GM12878 (cell line): ENCODE data around the gene RETSAT. TPM values are rescaled to one million over a fixed set of nuclear protein-coding genes. Genes with fewer than 3 reads are reported as not detected.
"Not testable (repeated sequence)": the region's sequence is repeated elsewhere in the genome, so short reads cannot be mapped to it uniquely, and the experiment has no call there.

Experiments used
- ATAC-seq: fragments of 200-7000 bp; cut with Tn5 transposase; 3 replicates; pipeline ENCODE4 v1.9.1; 2020; ENCODE audit warnings: mild to moderate bottlenecking, moderate library complexity
- BruUV-seq: library from RNA; stranded (reverse); fragments of 400-500 nt; replicated peaks from 2 replicates; lab custom pipeline; 2021; lab: Mats Ljungman, UMichigan
- CTCF ChIA-PET: fragments of 300-600 bp; sonication (Branson Sonifier 250); formaldehyde crosslinking; extraction: SDS; loops from one replicate; lab custom pipeline; 2021; ENCODE audit warnings: inconsistent platforms; lab: Yijun Ruan, JAX
- POLR2A ChIA-PET: fragments of 350-600 bp; formaldehyde crosslinking; extraction: SDS; loops from one replicate; lab custom pipeline; 2021; ENCODE audit warnings: inconsistent platforms; lab: Charles Lee
- RAD21 ChIA-PET: fragments of 300-600 bp; sonication (Branson Sonifier 250); formaldehyde crosslinking; loops from one replicate; lab custom pipeline; 2023; ENCODE audit warnings: antibody characterized with exemption; ENCODE audit not compliant: unreplicated experiment; lab: Charles Lee
- SMC1A ChIA-PET: fragments of 300-600 bp; sonication (Branson Sonifier 250); formaldehyde crosslinking; loops from one replicate; lab custom pipeline; 2023; ENCODE audit not compliant: unreplicated experiment, uncharacterized antibody; lab: Charles Lee
- DNase-seq: peaks from one replicate; pipeline ENCODE4 v3.0.0-alpha.2; 2011; ENCODE audit warnings: low read depth, low spot score
- FAIRE-seq: peaks from 3 replicates; lab custom pipeline; 2011; peaks lifted over from hg19 to GRCh38; lab: Jason Lieb, UNC
- H2AFZ ChIP-seq: 2 replicates; pipeline ENCODE4 v1.6.0; 2011; ENCODE audit warnings: low read depth, low read length, control low read depth; ENCODE audit not compliant: control insufficient read depth
- H3K27ac ChIP-seq: 2 replicates; pipeline ENCODE4 v1.5.1; 2011; ENCODE audit warnings: control low read depth; ENCODE audit not compliant: control insufficient read depth, insufficient read depth
- H3K27me3 ChIP-seq, 2 experiments: replicated peaks in 1 of 2; 2 replicates each; pipeline versions ENCODE4 v1.6.0 to v1.6.1; 2011; ENCODE audit warnings: low read length in 1 of 2; ENCODE audit not compliant: control insufficient read depth in 2 of 2, insufficient read depth in 2 of 2
- H3K36me3 ChIP-seq, 2 experiments: 2 replicates each; pipeline ENCODE4 v1.5.1; 2011; ENCODE audit warnings: low read length in 1 of 2; ENCODE audit not compliant: control insufficient read depth in 2 of 2, insufficient read depth in 2 of 2
- H3K4me1 ChIP-seq: 2 replicates; pipeline ENCODE4 v1.6.1; 2011; ENCODE audit warnings: mild to moderate bottlenecking, low read length, moderate library complexity, mixed read lengths; ENCODE audit not compliant: control insufficient read depth, insufficient read depth
- H3K4me2 ChIP-seq: 2 replicates; pipeline ENCODE4 v1.6.0; 2011; ENCODE audit warnings: control low read depth; ENCODE audit not compliant: control insufficient read depth, insufficient read depth
- H3K4me3 ChIP-seq: fragments of 200-600 bp; sonication (generic); 2 replicates; pipeline ENCODE4 v1.5.1; 2016
- H3K79me2 ChIP-seq: 2 replicates; pipeline ENCODE4 v1.6.0; 2011; ENCODE audit warnings: low read length; ENCODE audit not compliant: control insufficient read depth, insufficient read depth
- H3K9ac ChIP-seq: 2 replicates; pipeline ENCODE4 v1.8.0; 2011; ENCODE audit warnings: low read length, control low read depth, mixed read lengths; ENCODE audit not compliant: control insufficient read depth, insufficient read depth
- H3K9me3 ChIP-seq: replicated peaks from 3 replicates; pipeline ENCODE4 v1.5.1; 2011; ENCODE audit warnings: mild to moderate bottlenecking, low read length; ENCODE audit not compliant: control insufficient read depth, insufficient read depth
- H4K20me1 ChIP-seq: 2 replicates; pipeline ENCODE4 v1.6.0; 2011; ENCODE audit not compliant: control insufficient read depth, insufficient read depth
- CREB1 ChIP-seq: IDR thresholded peaks from 2 replicates; pipeline ENCODE4 v1.6.1; 2012; ENCODE audit warnings: low read depth, mild to moderate bottlenecking, inconsistent platforms
- ESRRA ChIP-seq: IDR thresholded peaks from 2 replicates; pipeline ENCODE4 v1.6.1; 2012; ENCODE audit warnings: mild to moderate bottlenecking, low read length, improper control_type of control experiment
- FOXM1 ChIP-seq: IDR thresholded peaks from 2 replicates; pipeline ENCODE4 v1.6.1; 2012; ENCODE audit warnings: low read depth, mild to moderate bottlenecking, inconsistent platforms, low read length, moderate library complexity
- NFIC ChIP-seq: IDR thresholded peaks from 2 replicates; pipeline ENCODE4 v1.6.1; 2012; ENCODE audit warnings: low read depth, mild to moderate bottlenecking, inconsistent platforms, low read length, moderate library complexity
- WRNIP1 ChIP-seq: IDR thresholded peaks from 2 replicates; pipeline ENCODE4 v1.6.1; 2011; ENCODE audit warnings: low read depth, low read length, improper control_type of control experiment, borderline replicate concordance
- WGBS: methylation state at CpG from one replicate; pipeline ENCODE4 v1.1.6; 2016; ENCODE audit warnings: low lambda C conversion rate; ENCODE audit not compliant: insufficient replicate concordance, insufficient coverage; ENCODE audit errors: missing lambda C conversion rate; 5-methylcytosine and 5-hydroxymethylcytosine counted together
- in situ Hi-C: fragments of 300-500 bp; cut with MboI; formaldehyde crosslinking; loops from 9 replicates; pipeline ENCODE4 v1.14.3; 2018; ENCODE audit warnings: mixed read lengths
- intact Hi-C: fragments of 100-400 bp; cut with micrococcal nuclease; formaldehyde crosslinking; loops from one replicate; pipeline ENCODE4 v1.14.2; 2022; ENCODE audit not compliant: unreplicated experiment
- polyA plus RNA-seq, 11 experiments: library from polyadenylated mRNA; depleted of rRNA in 4 of 11; unstranded in 6 of 11; stranded (reverse) in 5 of 11; fragments of >200 nt; fragmentation: Nextera tagmentation in 4 of 11; fragmentation: Illumina TruSeq in 1 of 11; extraction: Ambion mirVana in 4 of 11; extraction: Trizol in 1 of 11; gene quantifications; 1 replicate in 1 of 11; 2 replicates in 10 of 11; pipeline versions ENCODE4 v1.2.1 to v1.2.3, GENCODE V29; 2011 to 2016; ENCODE audit warnings: inconsistent platforms in 2 of 11, missing spikeins in 2 of 11, low read depth in 1 of 11
- total RNA-seq, 4 experiments: library from RNA; depleted of rRNA in 3 of 4; stranded (reverse); fragments of >200 nt in 3 of 4; fragmentation: Illumina TruSeq in 1 of 4; extraction: Trizol in 1 of 4; gene quantifications; 2 replicates each; pipeline versions ENCODE4 v1.2.1 to v1.2.3, GENCODE V29; 2013 to 2021
- TF ChIP-seq, protein P1 (sequence below): fragments of 450-650 bp; IDR thresholded peaks from 2 replicates; pipeline ENCODE4 v1.6.1; 2017; ENCODE audit warnings: mild to moderate bottlenecking, moderate library complexity

RETSAT gene
- total and polyA plus RNA-seq, 10 of the 15 experiments (the other 5 are each of a cell fraction or from before 2014, with no cell fraction given): 3.3 to 28.8 (median 22.0) TPM

DNA sequence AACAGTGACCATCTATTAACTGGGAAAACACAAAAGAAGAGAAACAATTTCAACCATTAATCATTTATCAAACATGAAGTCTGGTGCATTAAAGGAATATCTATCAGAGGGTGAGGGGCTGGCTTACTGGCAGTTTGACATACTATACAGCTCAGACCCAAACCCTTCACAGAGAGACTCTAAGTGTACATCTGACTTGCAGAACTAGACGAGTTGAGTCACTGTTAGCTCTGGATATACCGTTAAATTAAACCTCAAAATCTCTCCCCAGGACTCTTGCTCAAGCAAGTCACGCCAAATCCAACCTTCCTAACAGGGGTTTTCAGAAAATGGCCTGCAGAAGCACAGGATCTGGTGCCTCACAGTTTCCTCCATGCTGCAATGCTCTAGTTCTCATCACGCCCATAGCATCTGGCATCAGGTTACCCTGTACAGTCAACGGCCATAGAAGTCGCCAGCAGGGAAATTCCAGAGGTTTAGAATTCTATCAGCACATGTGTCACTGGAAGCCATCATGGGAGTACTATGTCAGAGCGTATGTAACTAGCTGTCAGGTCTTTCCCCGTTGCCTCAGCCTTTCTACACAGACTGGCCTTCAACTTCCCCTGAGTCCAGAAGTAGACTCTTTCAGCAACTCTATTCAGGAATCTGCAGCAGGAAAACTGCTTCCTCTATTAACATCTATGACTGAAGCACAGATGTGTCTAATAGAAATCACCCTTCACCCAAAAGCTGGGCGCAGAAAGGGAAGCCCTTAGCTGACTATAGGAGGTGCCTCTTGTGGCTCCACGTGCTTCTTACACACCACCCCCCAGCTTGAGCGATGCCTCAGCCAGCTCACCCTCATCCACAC, 35.9 kb downstream of the RETSAT start (continued):
- TF ChIP-seq CREB1 (peak; percentile 47; the same call in 1 of the 2 replicates), NFIC (no peak), WRNIP1 (no peak)

DNA sequence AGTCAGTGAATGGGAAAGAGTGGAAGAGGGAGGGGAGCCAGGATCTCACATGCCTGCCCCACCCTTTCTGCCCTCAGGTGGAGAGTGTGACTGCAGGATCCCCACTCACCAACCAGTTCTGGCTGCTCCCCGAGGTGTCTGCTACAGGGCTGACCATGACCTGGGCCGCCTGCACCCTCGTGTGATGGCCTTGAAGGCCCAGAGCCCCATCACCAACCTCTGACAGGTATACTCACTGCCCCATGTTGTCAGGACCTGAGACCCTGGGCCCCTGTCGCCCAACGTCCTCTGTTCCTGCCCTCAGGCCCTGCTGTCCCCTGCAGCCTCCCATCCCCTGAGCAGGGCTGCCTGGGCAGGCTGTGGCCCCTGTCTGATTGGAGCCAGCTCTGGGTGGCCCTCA, 38.4 kb downstream of the RETSAT start:
- ATAC-seq, H3K27ac ChIP-seq, CTCF ChIA-PET, DNase-seq, BruUV-seq, H3K9me3 ChIP-seq, SMC1A ChIA-PET, POLR2A ChIA-PET, in situ Hi-C loops, H4K20me1 ChIP-seq, H3K9ac ChIP-seq, FAIRE-seq, H3K27me3 ChIP-seq, H3K4me2 ChIP-seq, RAD21 ChIA-PET, H3K4me3 ChIP-seq, H2AFZ ChIP-seq, H3K4me1 ChIP-seq: not testable (repeated sequence)
- H3K36me3 ChIP-seq: peaks cover 7 to 18% of the 10 kb centered on the region in 2 experiments; a peak in 3 of 4 replicates
- 50% methylated on average over 2 of the region's 5 CpGs for WGBS
- intact Hi-C loops: loop anchor here (1.0 kb wide), 1 partner anchor 27 kb away; no protein-coding TSS in a partner anchor
- H3K79me2 ChIP-seq: peaks cover 17% of the 10 kb centered on the region

DNA sequence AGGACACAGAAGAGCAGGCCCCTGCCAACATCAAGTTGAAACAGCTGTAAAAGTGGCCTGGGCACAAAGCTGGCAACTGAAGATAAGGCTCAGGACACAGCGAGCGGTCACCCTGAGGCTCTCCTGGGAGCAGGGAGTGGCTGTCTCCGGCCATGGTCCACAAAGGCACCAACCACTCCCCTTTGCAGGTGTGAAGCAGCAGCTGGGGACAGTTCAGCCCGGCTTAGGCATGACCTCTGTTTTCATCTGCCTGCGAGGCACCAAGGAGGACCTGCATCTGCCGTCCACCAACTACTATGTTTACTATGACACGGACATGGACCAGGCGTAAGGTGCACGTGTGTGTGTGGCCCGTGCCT, 39.5 kb downstream of the RETSAT start:
- ChIA-PET SMC1A (no interaction called here), POLR2A (no interaction called here), CTCF (interaction anchor here (0.6 to 0.7 kb wide), 2 partner anchors 15 to 644 kb away, joined by 3 to 4 read pairs; no protein-coding TSS in a partner anchor), RAD21 (no interaction called here)
- peaks cover 4% of the 10 kb centered on the region; the same call in 1 of the 2 replicates for H4K20me1 ChIP-seq
- H2AFZ ChIP-seq: no peak overlapping the region
- in situ Hi-C loops: no loop called here
- no peak overlapping the region for H3K9ac ChIP-seq
- H3K9me3 ChIP-seq: no peaks in the 10 kb centered on the region
- peaks cover 3 to 17% of the 10 kb centered on the region in 2 experiments; a peak in 3 of 4 replicates for H3K36me3 ChIP-seq
- H3K4me1 ChIP-seq: peaks cover 9% of the 10 kb centered on the region
- no TSS peak for BruUV-seq
- peaks cover 9% of the 10 kb centered on the region for H3K79me2 ChIP-seq
- WGBS: 95% methylated on average over 10 of the region's 10 CpGs
- H3K4me2 ChIP-seq: no peak overlapping the region
- intact Hi-C loops: loop anchor here (1.0 kb wide), 1 partner anchor 28 kb away; no protein-coding TSS in a partner anchor
- DNase-seq (no peak), FAIRE-seq (no peak), ATAC-seq (no peak)
- no peak overlapping the region for H3K4me3 ChIP-seq
- no peaks in the 10 kb centered on the region for H3K27me3 ChIP-seq
- H3K27ac ChIP-seq: no peak overlapping the region
- TF ChIP-seq, protein P1, sequence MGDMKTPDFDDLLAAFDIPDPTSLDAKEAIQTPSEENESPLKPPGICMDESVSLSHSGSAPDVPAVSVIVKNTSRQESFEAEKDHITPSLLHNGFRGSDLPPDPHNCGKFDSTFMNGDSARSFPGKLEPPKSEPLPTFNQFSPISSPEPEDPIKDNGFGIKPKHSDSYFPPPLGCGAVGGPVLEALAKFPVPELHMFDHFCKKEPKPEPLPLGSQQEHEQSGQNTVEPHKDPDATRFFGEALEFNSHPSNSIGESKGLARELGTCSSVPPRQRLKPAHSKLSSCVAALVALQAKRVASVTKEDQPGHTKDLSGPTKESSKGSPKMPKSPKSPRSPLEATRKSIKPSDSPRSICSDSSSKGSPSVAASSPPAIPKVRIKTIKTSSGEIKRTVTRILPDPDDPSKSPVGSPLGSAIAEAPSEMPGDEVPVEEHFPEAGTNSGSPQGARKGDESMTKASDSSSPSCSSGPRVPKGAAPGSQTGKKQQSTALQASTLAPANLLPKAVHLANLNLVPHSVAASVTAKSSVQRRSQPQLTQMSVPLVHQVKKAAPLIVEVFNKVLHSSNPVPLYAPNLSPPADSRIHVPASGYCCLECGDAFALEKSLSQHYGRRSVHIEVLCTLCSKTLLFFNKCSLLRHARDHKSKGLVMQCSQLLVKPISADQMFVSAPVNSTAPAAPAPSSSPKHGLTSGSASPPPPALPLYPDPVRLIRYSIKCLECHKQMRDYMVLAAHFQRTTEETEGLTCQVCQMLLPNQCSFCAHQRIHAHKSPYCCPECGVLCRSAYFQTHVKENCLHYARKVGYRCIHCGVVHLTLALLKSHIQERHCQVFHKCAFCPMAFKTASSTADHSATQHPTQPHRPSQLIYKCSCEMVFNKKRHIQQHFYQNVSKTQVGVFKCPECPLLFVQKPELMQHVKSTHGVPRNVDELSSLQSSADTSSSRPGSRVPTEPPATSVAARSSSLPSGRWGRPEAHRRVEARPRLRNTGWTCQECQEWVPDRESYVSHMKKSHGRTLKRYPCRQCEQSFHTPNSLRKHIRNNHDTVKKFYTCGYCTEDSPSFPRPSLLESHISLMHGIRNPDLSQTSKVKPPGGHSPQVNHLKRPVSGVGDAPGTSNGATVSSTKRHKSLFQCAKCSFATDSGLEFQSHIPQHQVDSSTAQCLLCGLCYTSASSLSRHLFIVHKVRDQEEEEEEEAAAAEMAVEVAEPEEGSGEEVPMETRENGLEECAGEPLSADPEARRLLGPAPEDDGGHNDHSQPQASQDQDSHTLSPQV: no peak
- no peak for TF ChIP-seq ESRRA
- TF ChIP-seq FOXM1: no peak
